A673 (cell line): ENCODE data around the gene ABHD17A.

Experiments
- EZH2 ChIP-seq: fragments of 200-600 bp; sonication (generic); IDR thresholded peaks from 2 replicates; pipeline ENCODE4 v1.6.1; 2017; ENCODE audit warnings: borderline replicate concordance, low read depth, mild to moderate bottlenecking, mixed read lengths, antibody characterized with exemption, low read length; ENCODE audit not compliant: poor library complexity, severe bottlenecking
- TF ChIP-seq, protein P1 (sequence below): fragments of 300-800, 200-600 bp; sonication (generic); conservative IDR thresholded peaks from 2 replicates; pipeline ENCODE4 v1.5.1; 2017; ENCODE audit warnings: low read depth, mild to moderate bottlenecking, antibody characterized with exemption, low read length, moderate library complexity, mixed read lengths

DNA sequence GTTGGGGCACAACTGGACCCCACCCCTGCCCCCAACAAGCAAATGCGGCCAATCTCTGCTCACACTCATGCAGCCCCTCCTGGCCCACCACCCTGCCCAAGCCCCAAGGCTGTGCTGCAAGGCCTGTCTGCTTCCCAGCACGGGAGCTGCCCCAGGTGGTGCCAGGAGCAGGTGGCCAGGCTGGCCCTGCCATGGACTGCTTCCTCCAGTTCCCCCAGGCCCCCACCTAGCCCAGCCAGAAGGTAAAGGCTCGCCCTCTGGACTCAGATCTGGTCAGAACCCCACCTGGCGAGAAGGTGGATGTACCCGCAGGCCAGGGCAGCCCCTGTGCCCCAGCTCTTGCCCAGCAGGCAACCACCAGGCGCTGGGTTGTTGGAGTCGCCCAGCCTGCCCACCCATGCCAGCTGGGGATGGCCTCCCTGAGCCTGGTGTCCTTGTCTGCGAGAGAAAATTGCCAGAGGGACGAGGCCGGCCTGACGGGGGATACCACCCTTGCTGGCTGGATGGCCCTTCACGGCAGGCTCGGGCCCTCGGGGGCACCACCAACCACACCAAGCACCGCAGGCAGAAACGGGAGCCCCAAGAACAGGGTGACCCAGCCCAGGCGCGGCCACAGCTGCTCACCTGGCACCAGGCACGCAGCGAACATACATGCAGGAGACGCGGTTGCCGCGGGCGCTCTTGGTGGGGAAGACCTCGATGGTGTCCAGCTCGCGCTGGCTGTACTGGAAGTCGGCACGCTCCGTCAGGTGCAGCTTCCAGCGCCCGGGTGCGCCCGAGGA is 4.5 kb downstream of the ABHD17A start:
- TF ChIP-seq, protein P1, sequence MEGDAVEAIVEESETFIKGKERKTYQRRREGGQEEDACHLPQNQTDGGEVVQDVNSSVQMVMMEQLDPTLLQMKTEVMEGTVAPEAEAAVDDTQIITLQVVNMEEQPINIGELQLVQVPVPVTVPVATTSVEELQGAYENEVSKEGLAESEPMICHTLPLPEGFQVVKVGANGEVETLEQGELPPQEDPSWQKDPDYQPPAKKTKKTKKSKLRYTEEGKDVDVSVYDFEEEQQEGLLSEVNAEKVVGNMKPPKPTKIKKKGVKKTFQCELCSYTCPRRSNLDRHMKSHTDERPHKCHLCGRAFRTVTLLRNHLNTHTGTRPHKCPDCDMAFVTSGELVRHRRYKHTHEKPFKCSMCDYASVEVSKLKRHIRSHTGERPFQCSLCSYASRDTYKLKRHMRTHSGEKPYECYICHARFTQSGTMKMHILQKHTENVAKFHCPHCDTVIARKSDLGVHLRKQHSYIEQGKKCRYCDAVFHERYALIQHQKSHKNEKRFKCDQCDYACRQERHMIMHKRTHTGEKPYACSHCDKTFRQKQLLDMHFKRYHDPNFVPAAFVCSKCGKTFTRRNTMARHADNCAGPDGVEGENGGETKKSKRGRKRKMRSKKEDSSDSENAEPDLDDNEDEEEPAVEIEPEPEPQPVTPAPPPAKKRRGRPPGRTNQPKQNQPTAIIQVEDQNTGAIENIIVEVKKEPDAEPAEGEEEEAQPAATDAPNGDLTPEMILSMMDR: no peak
- no peak for TF ChIP-seq EZH2
